Stimulated activated CD8-positive, alpha-beta memory T cell treated with anti-CD3 and anti-CD28 coated beads, Interleukin-15, amount 100 ng/mL, for 4 hours (primary cell): ENCODE data around the gene MARCHF6.
"Not testable (repeated sequence)": the region's sequence is repeated elsewhere in the genome, so short reads cannot be mapped to it uniquely, and the experiment has no call there.

ENCODE experiments used
- DNase-seq, 2 donors: peaks; one replicate each; pipeline ENCODE4 v3.0.0-alpha.2; 2020; ENCODE audit warnings: low read depth in 2 of 2

The MARCHF6 gene, protein sequence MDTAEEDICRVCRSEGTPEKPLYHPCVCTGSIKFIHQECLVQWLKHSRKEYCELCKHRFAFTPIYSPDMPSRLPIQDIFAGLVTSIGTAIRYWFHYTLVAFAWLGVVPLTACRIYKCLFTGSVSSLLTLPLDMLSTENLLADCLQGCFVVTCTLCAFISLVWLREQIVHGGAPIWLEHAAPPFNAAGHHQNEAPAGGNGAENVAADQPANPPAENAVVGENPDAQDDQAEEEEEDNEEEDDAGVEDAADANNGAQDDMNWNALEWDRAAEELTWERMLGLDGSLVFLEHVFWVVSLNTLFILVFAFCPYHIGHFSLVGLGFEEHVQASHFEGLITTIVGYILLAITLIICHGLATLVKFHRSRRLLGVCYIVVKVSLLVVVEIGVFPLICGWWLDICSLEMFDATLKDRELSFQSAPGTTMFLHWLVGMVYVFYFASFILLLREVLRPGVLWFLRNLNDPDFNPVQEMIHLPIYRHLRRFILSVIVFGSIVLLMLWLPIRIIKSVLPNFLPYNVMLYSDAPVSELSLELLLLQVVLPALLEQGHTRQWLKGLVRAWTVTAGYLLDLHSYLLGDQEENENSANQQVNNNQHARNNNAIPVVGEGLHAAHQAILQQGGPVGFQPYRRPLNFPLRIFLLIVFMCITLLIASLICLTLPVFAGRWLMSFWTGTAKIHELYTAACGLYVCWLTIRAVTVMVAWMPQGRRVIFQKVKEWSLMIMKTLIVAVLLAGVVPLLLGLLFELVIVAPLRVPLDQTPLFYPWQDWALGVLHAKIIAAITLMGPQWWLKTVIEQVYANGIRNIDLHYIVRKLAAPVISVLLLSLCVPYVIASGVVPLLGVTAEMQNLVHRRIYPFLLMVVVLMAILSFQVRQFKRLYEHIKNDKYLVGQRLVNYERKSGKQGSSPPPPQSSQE

DNA sequence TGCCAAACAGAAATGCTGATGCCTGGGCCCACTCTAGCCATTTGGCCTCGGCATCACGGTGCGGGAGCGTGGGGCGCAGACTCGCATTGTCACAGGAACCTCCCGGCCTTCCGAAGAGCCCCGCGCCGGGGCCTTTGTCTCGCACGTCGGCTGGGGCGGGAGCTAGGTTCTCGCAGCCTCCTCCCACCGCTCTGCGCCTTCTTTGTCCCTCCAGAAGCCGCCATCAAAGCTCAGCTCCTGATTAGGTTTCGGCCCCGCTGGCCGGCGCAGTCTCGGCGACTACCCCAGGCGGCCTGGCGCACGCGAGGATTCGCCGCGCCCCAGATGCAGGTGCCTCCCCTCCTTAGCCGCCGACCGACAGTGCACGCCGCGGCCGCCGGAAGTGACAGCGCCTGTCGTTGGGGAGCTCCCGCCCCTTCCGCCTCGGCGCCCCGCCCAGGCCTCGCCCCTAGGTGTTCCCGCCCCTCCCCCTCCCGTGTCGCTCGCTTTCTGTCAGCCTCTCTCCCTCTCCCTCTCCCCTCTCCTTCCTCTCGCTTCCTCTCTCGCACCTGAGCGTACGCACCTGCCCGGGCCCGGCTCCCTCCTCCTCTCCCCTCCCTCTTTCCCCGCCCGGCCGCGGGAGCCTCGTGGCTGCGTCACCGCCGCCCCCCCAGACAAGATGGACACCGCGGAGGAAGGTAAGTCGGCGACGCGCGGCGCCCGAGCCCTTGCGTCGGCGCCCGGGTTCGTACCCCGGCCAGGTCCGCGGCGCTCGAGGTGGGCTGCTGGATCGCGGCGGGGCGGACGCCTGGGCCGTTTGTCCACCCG lies at the start of gene MARCHF6:
Gene MARCHF6 (plus strand): TSS at position 455 of the 807 bp plus-strand sequence. CDS start 204 bp downstream, at position 659.
- DNase-seq, result peak; percentile 87 to 88

DNA sequence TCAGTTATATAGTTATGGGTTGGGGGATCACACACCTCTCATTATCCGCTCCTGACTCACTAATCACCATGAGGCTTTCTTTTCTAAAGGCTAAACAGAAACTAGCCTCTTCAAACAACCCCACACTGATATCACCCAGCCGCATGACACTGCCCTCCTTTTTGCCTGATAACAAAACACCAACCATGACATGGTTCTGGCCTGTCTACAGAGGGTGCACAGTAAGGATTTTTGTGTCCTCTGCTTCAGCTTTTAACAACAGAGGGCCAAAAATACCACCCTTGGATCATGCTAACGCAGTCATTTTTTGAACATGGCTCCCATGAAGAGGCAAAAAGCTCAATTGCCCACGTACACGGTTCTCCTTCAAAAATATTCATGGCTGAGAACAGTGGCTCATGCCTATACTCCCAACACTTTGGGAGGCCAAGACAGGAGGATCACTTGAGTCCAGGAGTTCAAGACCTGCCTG lies 49.8 kb upstream of the MARCHF6 start:
- DNase-seq, result no peak

DNA sequence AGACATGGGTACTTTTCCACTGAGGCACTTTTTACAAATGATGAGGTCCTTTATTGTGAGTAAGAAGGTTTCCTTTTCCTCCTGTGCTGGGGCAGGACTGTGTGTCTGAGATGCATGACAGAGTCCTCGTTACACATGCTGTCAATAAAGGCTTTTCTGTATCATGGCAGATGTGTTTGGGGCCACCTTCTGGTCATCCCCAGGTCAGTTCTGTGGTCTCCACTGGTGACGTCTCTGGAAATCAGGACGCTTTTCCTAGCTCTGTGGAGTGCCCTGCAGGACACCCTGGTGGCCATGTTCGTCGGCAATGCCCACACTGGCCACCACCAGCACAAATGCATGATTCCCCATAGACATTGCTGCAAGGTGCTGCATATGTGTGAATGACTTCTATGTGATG lies 48.6 kb upstream of the MARCHF6 start:
- DNase-seq, result no peak

DNA sequence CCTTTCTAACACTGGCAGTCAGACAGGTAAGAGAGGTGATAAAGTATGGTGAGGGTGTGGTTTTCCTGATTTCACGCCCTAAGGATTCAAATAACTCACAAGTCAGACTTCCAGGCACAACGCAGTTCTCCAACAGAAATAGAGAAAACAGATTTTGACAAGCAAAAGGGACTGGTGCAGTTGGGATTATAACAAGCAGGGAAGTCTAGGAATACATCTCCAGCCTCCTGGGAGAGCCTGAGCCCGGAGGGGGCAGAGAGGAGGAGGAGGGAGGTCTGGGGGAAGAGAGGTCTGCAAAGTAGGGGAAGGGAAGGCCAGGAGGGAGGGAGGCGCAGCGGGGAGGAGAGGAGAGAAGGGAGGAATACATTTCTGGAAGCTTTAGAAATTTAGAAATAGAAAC lies 47.4 kb upstream of the MARCHF6 start:
- DNase-seq, result no peak

DNA sequence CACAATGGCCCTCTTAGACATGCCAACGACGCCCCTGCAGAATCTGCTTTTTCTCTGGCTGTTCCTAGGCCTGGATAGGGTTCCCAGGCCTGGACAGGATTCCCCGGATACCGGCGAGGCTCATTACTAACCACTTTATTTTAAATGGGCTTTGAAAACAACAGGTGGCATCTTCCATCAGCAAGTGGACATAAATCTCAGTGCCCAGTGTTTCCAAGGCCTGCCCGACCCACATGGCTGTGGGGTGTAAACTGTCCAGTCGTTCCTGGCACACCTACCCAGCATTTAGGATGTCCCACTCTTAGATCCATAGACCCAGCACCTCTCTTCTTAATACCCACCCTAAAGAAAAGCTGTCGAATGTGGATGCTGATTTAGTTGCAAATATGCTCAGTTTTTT lies 46.7 kb upstream of the MARCHF6 start:
- DNase-seq, result no peak

DNA sequence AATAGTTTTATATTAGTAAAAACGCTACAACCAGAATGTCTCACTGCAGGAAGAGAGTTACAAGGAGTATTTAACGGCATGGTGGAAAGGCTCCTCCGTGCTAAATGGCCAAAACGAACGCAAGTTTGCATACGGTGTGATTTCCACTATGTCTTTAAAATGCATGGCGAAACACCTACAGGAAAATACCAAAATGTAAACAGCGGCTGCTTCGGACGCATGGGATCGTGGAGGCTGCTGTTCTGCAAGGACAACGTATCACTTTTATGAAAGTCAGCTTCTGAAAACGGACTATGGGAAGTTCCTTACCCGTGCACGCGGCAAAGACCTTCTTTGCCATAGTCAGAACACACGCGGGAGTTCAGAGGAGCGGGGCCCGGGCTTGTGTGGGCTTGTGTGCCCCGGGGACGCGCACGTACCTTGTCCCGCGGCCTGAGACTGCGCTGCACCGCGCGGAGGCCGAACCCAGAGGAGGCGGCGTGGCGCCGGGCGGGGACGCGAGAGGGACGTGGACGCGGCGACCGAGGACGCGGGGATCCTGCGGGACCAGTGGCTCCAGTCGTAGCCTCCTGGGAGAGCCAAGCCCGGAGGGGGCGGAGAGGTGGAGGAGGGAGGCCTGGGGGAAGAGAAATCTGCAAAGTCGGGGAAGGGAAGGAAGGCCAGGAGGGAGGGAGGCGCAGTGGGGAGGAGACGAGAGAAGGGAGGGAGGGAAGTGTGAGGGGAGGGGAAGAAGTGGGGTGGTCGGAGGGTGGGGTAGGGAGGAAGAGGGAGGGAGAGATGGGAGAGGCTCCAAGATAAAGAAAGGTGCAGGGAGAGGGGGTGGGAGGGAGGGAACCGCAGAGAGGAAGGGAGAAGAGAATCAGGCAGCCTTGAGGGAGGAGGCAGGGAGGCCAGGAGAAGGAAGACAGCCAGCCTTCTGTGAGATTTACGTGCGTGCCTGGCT lies 46.0 kb upstream of the MARCHF6 start, which contains the start of gene CMBL:
Gene CMBL (minus strand): TSS at position 697 of the 943 bp plus-strand sequence. CDS start 17,140 bp downstream, outside the sequence.
- DNase-seq, result no peak

DNA sequence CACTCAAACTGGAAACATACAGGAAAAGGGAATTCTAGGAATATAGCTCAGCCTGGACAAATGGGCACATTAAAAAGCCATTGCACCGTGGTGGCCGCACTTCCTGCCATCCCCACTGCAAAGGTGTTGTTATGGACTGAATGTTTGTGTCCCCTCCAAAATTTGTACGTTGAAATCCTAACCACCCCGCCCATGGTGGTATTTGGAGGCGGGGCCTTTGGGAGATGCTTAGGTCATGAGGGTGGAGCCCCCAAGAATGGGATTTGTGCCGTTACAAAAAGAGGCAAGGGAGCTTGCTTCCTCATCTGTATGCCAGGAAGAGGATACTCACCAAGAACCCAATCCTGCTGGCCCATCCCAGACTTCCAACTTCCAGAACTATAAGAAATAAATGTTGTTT lies 44.7 kb upstream of the MARCHF6 start:
- no peak for DNase-seq

DNA sequence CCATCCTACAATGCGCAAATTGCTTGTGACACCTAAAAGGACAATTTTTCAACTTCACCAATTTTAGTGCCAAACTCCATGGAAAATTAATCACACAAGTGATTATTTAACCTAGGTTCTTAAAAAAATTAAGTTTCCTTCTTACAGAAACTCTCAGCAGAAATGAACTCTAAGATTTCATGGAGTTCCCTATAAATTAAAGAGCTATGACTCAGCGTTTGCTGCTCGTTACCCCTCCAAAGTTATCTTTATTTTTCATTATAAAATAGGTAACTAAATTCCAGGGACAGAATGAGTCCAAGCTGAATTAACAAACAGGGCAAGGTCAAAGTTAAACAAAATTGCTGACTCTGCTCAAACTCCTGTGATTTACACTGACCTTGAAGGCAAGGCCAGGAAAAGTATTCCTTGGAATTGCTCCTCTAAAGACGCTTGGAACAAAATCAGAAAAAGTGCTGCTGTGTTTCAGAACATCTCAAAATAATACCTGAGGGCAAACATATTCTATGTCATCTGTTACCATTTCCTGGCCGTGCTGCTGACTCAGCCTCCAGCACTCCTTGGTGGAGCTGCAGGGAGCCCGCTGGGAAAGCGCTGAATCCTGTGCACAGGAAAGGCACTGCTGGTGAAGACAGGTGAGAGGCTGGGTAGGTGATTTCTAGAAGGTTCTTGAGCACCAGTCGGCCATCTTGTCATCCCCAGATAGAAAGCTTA lies 43.3 kb upstream of the MARCHF6 start:
- no peak for DNase-seq

DNA sequence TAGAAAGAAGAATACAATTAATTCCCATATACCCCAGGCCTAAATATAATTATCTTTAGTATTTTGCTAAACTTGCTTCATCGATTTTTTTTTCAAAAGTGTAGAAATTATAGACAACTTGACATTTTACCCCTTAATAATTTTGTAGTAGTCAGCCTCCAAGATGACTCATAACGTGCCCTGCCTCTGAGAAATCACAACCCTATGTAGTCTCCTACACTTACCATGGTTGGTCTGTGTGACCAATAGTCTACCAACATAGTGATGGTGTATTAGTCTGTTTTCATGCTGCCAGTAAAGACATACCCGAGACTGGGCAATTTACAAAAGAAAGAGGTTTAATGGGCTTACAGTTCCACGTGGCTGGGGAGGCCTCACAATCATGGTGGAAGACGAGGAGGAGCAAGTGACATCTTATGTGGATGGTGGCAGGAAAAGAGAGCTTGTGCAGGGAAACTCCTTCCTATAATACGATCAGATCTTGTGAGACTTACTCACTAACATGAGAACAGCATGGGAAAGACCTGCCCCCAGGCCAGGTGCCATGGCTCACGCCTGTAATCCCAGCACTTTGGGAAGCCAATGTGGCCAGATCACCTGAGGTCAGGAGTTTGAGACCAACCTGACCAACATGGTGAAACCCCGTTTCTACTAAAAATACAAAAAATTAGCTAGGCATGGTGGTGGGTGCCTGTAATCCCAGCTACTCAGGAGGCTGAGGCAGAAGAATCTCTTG lies 42.5 kb upstream of the MARCHF6 start:
- not testable (repeated sequence) for DNase-seq

DNA sequence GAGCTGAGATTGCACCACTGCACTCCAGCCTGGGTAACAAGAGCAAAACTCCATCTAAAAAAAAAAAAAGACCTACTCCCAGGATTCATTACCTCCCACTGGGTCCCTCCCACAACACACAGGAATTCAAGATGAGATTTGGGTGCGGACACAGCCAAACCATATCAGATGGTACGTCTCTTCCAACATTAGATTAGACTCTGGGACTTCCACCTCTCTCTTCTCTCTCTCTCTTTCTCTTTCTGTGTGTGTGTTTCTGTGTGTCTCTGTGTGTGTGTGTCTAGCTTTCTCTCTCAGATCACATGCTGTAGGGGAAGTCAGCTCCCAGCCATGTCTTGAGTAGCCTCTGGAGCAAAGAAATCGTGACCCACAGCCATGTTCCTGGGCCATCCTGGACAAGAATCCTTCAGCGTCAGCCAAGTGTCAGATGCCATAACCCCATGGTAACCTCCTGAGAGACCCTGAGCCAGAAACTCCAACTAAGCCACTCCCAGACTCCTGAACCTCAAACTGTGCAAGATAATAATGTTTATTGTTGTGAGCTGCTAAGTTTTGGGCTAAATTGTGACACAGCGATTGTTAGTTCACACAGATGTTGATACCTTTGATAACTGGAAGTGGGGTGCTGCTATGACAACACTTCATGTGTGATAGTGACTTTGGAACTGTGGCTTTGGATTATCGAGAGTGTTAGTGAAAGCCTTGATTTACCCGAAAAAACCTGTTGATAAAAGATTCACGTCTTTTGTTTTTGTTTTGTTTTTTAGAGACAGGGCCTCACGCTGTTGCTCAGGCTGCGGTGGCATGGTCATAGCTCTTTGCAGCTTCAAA lies 41.7 kb upstream of the MARCHF6 start:
- no peak for DNase-seq

DNA sequence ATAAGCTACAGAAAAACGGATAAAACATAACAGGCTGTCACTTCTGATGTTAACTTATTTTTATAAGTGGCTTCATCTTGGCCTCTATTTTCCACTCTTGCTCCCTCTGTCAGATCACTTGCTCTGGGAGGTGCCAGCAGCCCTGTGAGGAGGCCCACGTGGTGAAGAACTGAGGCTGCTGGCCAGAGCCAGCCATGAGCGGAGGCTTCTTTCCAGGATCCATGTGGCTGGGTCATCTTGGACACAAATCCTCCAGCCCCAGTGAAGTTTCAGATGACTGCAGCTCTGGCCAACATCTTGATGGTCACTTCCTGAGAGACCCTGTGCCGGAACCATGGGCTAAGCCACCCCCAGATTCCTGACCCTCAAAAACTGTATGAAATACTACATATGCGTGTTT lies 38.3 kb upstream of the MARCHF6 start:
- no peak for DNase-seq

DNA sequence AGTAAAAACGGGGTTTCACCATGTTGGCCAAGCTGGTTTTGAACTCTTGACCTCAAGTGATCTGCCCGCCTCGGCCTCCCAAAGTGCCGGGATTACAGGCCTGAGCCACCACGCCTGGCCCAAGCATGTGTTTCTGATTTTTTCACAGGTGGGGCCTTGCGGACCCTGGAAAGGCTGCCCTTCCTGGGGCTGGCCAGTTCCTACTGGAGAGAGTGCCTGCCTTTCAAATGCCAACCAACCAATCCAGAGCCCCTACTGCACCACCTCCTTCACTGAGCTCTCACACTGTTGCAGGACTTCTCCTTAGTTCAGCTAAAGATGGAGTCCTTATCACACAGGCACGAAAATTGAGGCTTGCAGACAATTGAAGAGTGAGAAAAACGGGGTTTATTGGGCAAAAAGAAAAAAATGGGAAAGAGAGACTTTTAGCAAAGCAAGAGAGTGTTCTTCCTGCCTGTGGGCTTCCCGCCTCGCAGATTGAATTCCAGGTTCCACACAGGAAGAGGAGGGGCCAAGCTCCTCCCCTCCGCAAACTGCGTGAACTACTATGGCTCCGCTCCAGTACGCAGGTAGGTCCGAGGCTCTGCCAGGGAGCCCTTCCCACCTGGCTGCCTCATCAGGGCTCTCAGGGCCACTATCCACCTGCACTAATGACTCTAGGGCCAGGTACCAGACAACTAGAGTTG lies 37.5 kb upstream of the MARCHF6 start:
- no peak for DNase-seq

DNA sequence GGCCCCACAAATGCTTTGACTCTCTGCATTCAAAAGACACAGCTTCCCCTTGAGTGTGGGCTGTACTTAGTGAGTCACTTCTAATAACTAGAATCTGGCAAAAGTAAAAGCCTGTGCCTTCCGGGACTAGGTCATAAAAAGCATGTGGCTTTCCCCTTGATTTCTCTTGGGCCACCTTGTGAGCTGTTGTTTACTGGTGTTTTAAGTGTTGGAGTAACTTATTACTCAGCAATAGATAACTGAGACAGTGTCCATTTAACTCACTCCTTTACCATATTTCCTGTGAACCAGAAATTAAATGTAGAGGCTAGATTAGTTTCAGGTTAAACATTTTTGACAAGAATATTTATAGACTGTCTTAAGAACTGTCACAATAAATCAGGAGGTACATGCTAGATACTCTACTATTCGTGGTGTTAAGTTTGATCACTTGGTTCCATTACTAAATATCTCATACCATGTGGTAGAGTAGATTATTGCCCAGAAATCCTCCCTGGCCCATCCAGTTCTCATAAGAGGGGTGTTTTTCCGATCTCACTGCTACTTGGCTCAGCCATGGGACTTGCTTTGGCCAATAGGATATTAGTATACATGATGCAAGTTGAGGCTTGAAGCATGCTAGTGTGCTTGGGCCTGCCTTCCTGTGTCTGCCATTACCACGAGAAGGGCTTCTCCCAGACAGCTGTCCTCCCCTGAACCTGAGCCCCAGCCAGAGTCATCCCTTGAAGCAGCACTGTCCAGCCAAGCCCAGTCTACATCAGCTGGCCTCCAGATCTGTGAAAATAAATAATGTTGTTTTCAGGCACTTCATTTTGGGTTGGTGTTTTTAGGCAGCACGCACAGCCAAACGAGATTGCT lies 35.4 kb upstream of the MARCHF6 start:
- no peak for DNase-seq

DNA sequence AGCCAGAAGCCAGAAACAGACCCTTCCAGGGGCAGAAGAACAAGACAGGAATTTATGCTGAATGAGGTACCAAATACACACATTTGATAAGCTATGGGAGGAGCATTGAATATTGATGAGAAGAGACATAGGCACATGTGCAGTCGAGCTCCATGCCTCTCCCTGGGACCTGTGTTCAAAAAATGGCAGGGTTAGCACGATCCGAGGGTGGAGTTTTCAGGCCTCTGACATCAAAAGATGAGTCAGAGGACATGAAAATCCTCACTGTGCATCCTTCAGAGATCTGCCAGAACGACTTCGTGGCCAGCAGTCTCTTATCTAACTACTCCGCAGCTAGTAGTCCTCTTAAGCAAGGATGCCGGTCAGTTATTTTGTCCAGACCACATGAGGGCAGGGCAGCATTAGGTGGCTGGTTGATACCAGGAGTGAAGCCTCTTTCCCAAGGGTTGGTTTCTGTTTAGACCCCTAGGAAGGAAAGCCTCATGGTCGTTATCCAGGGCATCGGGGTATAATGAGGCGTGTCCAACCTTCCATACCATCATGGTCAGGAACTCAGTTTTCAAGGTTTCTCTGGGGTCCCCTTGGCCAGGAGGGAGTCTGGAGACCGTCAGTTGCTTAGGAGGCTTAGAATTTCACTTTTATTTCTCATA lies 34.2 kb upstream of the MARCHF6 start:
- DNase-seq, result no peak

DNA sequence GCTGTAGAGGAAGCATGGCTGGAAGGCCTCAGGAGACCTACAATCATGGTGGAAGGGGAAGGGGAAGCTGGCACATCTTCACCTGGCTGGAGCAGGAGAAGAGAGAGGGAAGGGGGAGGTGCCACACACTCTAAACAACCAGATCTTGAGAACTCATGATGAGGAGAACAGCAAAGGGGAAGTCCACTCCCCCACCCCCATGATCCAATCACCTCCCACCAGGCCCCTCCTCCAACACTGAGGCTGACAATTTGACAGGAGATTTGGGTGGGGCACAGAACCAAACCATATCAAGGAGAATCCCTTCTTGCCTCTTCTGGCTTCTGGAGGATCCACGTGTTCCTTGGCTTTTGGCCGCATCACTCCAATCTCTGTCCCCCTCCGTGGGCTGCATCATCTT lies 32.7 kb upstream of the MARCHF6 start:
- DNase-seq, result no peak

DNA sequence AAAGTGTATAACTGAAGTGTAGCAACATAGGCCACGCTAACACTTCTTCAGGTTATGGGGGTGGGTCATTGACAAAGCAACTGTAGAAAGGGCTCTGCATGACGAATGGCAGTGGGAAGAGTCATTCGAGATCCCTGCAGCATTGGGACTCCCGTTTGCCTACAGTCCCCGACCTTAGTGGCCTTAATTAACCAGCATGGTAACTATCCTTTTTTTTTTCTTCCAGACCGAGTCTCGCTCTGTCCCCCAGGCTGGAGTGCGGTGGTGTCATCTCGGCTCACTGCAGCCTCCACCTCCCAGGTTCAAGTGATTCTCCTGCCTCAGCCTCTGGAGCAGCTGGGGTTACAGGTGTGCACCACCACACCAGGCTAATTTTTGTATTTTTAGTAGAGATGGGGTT lies 31.6 kb upstream of the MARCHF6 start:
- no peak for DNase-seq
